Pulmonary artery endothelial cell (primary cell): ENCODE measurements around the gene IL5RA. TPM values are rescaled to one million over a fixed set of nuclear protein-coding genes. Genes with fewer than 3 reads are reported as not detected.

ENCODE experiments used
- DNase-seq: peaks from one replicate; pipeline ENCODE4 v3.0.0-alpha.2; 2011; ENCODE audit warnings: low read depth, low spot score
- total RNA-seq: library from RNA; depleted of rRNA; stranded (reverse); fragments of >200 nt; gene quantifications from 2 replicates; pipeline ENCODE4 v1.2.3, GENCODE V29; 2014

IL5RA gene, protein sequence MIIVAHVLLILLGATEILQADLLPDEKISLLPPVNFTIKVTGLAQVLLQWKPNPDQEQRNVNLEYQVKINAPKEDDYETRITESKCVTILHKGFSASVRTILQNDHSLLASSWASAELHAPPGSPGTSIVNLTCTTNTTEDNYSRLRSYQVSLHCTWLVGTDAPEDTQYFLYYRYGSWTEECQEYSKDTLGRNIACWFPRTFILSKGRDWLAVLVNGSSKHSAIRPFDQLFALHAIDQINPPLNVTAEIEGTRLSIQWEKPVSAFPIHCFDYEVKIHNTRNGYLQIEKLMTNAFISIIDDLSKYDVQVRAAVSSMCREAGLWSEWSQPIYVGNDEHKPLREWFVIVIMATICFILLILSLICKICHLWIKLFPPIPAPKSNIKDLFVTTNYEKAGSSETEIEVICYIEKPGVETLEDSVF
- not detected in 2 replicates for total RNA-seq

- no peak for DNase-seq
Observed at GRCh38 chr3:3110299-3110630, at the start of gene IL5RA. Gene IL5RA (minus strand): TSS chr3:3110374. CDS start chr3:3104984, 5,390 bp downstream.

DNA sequence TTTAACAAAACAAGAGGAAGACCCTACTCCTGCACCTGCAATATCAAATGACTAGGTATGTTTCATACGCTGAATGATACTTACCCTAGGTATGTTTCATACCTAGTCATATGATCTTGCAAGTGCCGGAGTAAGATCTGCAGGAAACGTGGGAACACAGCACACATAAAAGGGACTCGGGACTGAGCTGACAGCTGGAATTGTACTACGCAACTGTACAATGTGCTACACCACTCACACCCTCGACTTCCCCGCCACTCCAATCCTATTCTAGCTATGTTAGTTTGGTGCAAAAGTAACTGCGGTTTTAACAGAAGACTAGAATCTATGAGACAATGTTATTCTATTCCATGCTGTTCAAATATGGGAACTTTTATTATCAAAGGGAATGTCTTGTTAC, 47.3 kb upstream of the IL5RA start:
- no peak for DNase-seq

DNA sequence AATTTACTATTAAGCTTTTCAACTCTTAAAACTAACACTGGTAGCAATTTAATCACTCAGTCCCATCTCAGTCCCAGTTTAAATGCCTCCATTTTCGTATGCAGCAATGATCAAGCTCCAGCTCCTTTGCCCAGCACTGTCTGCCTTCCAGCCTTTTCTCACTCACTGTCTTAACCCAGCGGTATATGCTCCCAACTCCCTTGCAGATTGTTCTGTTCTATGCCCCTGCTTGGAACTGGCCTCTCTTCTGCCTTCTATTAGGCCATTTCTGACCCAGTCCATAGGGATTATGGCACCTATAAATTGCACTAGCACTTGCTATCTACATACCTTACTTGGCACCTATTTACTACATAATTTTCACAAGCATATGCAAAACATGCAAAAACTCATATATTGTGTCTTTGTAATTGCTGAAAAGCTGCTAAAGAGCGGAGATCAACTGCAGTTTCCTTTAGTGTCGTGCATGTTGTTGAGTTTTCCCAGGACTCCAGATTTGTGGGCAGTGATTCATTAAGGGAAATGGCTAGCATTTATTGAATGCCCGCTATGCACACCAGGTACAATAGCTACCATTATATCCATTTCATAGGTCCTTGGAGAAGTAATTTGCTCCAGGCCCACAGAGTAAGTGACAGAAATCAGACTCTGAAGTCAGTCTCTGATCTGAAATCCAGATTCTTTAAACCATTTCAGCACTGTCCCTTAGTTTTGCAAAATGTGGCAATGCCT, 44.9 kb upstream of the IL5RA start:
- no peak for DNase-seq

- no peak for DNase-seq
Observed at GRCh38 chr3:3151513-3151912, 41.3 kb upstream of the IL5RA start.

DNA sequence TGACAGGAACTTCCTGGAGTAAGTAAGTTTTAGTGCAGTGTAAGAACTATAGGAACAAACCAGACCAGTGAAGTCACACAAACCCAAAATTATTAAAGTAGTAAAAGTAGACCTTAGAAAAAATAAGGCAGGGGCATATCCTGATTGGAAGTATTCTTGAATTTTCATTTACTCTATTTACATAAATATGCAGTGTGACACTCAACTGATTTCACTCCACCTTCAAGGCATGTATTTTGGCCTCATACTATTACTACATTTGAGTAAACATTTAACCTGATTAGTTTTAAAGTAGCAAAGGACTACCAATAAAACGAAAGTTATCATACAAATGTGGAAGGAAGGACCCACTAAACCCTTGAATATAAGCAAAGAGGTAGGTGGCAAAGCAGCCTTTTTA, 39.4 kb upstream of the IL5RA start:
- no peak for DNase-seq

DNA sequence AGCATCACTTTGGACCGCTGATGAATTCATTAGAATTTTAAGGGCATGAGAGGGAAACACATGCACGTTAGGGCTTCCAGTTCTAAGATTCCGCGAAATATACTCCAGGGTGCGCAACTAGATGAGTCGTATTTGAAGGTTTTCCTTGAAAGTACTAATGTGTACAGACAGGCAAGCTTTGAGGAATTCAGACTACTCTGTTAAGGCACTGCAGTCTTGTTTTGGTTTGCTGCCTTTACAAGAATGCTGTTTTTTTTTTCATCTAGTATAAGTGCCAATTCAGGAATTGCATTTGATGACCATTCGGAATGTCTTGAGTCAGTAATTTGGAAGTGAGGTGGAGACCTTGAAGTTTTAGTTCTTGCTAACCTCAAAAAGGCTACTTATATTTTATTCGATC, 35.7 kb upstream of the IL5RA start:
- DNase-seq = no peak

DNA sequence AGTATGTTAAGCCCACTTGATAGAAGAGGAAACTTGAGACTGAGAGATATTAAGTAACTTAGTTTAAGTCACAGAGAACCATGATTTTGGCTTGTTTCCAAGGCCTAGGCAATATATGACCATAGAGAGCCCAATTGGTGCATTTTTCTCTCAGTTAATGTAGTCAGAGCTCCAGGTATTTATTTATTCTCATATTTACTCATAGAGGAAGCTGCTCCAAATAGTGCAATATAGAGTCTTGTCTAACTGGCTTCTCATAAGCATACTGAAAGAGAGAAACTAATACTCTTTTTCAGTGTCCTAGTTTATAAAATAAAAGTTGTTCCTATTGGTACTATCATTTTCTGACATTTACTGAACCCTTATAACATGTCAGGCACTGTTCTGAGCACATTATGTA, 31.8 kb upstream of the IL5RA start:
- no peak for DNase-seq

DNA sequence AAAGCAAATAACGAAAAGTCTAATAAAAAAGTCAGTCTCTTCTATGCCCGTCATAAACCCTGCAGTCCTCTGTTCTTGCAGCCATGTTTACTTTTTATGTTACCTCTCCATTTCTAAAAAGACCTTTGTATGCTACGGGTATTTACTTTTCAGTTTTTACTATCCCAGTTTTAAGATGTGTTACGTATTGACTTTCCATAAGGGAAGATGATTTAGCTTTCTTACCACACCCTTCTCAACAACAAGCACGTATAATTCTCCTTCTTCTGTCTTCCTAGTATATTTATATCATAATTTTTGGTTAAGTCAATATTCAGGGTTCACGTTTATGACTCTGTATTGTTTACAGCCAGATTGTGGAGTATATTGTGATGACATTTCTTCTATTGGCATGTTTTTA, 27.4 kb upstream of the IL5RA start:
- no peak for DNase-seq

DNA sequence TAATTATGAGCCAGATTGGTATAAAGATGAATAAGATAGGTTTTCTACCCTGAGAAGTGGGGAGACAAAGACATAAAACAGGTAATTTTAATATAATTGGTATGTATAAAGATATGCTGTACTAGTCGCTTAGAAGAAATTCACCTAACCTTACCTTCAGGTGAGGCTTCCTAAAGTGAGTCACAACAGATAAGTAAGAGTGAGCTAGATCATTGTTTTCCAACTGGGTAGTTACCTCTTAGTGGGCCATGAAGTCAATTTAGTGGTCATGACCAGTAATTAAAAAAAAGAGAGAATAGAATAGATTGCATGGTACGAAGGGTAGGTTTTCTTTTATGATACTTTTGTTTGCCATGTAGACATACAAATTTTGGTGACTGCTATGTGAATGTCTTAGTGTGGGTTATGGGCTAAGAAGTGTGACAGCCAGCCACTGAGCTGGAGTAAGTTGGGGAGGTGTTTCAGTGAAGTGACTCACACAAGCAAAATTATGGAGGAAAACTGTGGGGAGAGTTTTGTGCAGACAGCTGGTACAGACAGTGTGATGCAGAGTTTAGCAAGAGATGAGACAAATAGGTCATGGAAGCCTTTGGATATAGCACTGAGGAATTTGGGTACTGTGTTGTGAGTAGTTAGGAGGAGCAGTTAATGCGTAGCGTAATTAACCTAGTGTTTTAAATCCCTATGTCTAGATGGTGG, 24.7 kb upstream of the IL5RA start:
- DNase-seq = no peak

GRCh38 chr3:3133500-3133899, 23.3 kb upstream of the IL5RA start:
- no peak for DNase-seq

DNA sequence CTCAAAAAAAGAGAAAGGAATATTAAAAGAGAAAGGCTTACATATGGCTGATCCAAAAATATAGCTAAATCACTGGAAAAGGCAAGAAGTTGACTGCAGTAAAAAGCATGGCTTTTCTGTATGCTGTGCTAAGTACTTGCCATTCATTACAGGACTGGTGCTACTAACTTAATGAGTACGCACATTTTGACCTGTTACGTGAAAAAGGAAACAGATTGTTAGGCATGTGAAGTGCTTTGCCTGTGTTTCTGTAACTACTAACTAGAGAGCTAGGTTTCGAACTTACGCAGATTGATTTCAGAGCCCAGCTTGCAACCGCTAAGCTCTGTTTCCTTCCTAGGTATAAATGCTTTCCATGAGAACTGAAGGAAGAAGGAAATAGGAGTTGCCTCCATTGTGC, 19.4 kb upstream of the IL5RA start:
- no peak for DNase-seq

DNA sequence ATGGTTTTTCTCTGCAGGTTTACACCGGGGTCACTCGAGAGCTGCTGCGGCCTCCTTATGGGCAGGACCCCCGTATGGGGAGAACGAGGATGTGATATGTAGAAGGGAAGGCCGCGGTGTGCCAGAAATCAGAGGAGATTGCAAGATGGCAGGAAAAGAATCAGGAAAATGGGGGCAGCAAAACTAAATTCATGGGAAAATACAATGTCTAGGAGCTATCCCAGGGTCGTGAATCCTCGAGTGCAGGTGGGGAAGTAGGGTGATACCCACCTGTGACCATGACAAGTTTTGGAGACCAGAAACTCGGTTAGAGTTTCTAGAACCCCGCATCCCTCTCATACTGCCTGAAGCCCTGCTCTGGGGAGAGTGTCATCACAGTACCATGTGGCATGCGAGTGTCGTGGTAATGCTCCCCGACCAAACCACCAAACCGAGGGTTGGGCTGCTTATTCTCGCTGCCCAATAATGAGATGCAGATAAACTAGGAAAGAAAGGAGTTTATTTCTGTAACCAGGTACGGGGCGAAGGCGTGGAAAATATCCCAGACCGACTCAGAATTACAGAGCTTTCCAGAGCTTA, 17.3 kb upstream of the IL5RA start:
- no peak for DNase-seq

DNA sequence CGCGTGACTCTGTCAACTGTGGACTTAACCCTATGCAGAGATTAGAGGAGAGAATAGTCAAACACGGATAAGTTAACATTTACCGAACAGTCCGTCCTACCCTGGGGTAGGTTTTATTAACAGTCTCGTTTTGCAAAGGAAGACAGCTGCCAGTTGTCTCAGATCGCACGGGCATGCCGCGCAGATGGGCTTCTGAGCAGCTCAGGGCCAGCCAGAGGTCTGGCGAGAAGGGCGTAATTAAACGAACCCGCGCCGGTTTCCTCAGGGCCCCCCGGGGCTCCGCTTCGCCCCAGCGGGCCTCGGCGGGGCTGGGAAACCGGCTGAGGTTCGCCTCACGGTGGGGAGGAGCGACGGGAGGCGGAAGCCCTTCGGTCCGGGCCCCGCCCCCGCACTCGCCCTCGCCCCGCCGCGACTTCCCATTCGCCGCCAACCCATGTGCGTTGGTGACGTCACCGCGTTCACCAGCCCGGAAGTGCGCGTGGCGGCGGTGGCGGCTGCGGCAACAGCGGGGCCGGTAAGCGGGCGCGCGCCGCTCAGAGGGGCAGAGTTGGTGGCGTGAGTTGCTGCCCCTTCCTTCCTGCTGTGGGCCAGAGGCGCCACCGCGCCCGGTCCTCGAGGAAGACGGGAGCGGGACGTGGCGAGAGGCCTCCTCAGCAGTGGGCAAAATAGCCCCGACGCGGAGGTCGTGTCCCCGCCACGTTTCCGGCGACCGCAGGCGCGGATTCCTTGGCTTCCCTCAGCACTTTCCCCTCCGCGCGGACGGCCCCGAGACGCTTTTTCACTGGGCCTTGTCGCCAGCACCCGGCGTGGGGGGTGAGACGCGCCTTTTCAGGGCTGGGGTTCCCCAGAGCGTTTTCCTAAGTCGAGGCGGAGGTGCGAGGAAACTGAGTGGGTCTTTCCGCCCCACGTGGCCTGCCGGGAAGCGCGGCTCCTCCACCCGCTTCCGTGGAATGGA, 16.6 kb upstream of the IL5RA start, which contains the start of gene TRNT1:
TRNT1 (plus strand) TSS at position 464 of the 955 bp plus-strand sequence. CDS start 2,101 bp downstream, outside the sequence.
- peak; percentile 85 for DNase-seq

DNA sequence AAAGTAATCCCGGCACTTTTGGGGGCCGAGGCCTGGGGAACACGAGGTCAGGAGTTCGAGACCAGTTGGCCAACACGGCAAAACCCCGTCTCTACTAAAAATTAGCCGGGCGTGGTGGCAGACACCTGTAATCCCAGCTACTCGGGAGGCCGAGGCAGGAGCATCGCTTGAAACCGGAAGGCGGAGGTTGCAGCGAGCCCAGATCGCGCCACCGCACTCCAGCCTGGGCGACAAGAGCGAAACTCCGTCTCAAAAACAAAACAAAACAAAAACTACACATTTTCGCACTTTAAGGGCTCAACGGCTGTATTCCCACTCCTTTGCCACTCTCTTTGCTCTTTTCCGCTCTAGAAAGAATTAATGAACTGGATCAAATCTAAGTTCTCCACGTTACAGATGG, 15.8 kb upstream of the IL5RA start:
- DNase-seq = no peak

- DNase-seq = no peak
Observed at GRCh38 chr3:3119393-3119851, 9.2 kb upstream of the IL5RA start.

- no peak for DNase-seq
Observed at GRCh38 chr3:3117651-3118050, 7.5 kb upstream of the IL5RA start.

GRCh38 chr3:3113042-3113709, 3.0 kb upstream of the IL5RA start:
- DNase-seq = no peak

DNA sequence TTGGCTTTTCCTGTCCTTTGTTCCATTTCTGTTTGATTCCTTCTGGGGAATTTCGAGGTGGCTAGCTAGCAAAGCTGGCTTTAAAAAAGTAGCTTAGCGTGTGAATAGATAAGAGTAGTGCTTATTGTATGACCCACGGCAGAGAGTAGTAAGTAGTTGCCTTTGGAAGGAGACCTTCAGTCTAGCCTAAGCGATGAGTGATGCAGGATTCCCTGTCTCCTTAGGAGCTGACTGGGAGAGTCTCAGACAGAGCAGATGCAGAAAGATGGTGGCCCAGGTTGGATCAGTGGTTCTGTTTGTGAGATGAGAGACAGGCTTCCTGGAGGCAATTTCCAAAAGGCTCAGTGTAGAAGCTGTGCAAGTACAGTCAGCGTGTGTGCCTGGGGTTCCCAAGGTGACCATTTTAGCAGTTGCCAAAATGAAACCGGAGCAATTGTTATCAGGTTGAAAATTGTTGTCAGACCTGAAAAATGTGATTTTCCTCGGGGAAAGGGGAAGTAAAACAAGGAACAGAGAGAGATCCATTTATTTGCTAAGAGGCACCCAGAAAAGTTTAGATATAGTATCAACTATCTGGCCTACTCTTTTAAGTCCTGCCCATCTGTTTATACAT, 681 bp upstream of the IL5RA start:
- no peak for DNase-seq

- no peak for DNase-seq
Observed at GRCh38 chr3:3109407-3110298, 521 bp downstream of the IL5RA start.
